HG02610 (cell line): ENCODE results near the gene LRRC74A.
"Not testable (repeated sequence)": the region's sequence is repeated elsewhere in the genome, so short reads cannot be mapped to it uniquely, and the experiment has no call there.

Experiments used
- ATAC-seq: cut with Tn5 transposase; IDR thresholded peaks from one replicate; pipeline ENCODE4 v1.9.1; 2021; ENCODE audit warnings: mild to moderate bottlenecking, moderate library complexity; ENCODE audit not compliant: unreplicated experiment

Gene LRRC74A

GRCh38 chr14:76883447-76883846 is 57.2 kb downstream of the LRRC74A start:
- no peak for ATAC-seq

- ATAC-seq, result no peak
Measured at GRCh38 chr14:76884394-76884793, 58.2 kb downstream of the LRRC74A start.

- no peak for ATAC-seq
Measured at GRCh38 chr14:76884853-76885276, 58.7 kb downstream of the LRRC74A start.

- no peak for ATAC-seq
Measured at GRCh38 chr14:76887191-76887590, 61.0 kb downstream of the LRRC74A start.

- ATAC-seq, result no peak
Measured at GRCh38 chr14:76891391-76891790, 65.2 kb downstream of the LRRC74A start.

- no peak for ATAC-seq
Measured at GRCh38 chr14:76894308-76894707, 68.1 kb downstream of the LRRC74A start.

- not testable (repeated sequence) for ATAC-seq
Measured at GRCh38 chr14:76898006-76898405, 71.8 kb downstream of the LRRC74A start.

GRCh38 chr14:76900682-76901081 is 74.5 kb downstream of the LRRC74A start:
- no peak for ATAC-seq

- no peak for ATAC-seq
Measured at GRCh38 chr14:76901171-76902055, 75.2 kb downstream of the LRRC74A start.

GRCh38 chr14:76902591-76902990 is 76.4 kb downstream of the LRRC74A start:
- no peak for ATAC-seq

- no peak for ATAC-seq
Measured at GRCh38 chr14:76904100-76904739, 78.0 kb downstream of the LRRC74A start.

GRCh38 chr14:76904740-76905569 is 78.7 kb downstream of the LRRC74A start:
- ATAC-seq, result peak; percentile 76

- no peak for ATAC-seq
Measured at GRCh38 chr14:76908834-76909233, 82.6 kb downstream of the LRRC74A start.

GRCh38 chr14:76909266-76909665 is 83.1 kb downstream of the LRRC74A start:
- no peak for ATAC-seq

- ATAC-seq, result no peak
Measured at GRCh38 chr14:76910371-76910890, 84.2 kb downstream of the LRRC74A start.

- ATAC-seq, result no peak
Measured at GRCh38 chr14:76911473-76911872, 85.3 kb downstream of the LRRC74A start.

GRCh38 chr14:76914533-76915081 is 88.4 kb downstream of the LRRC74A start:
- not testable (repeated sequence) for ATAC-seq

GRCh38 chr14:76916040-76916715 is 90.0 kb downstream of the LRRC74A start:
- no peak for ATAC-seq

GRCh38 chr14:76917158-76917596 is 91.0 kb downstream of the LRRC74A start:
- ATAC-seq, result no peak

- ATAC-seq, result no peak
Measured at GRCh38 chr14:76917745-76918255, 91.6 kb downstream of the LRRC74A start.
